GM12892 (cell line): ENCODE data around the gene EVA1C.

Experiments used
- POLR2A ChIP-seq: IDR thresholded peaks from 2 replicates; pipeline ENCODE4 v1.6.1; 2011; ENCODE audit warnings: low read depth, low read length, control low read depth
- POLR2AphosphoS5 ChIP-seq: IDR thresholded peaks from 2 replicates; pipeline ENCODE4 v1.6.1; 2011; ENCODE audit warnings: low read depth, low read length, control low read depth
- TAF1 ChIP-seq: IDR thresholded peaks from 2 replicates; pipeline ENCODE4 v1.6.1; 2011; ENCODE audit warnings: low read depth, mild to moderate bottlenecking, control low read depth, low read length, borderline replicate concordance

GRCh38 chr21:32538147-32538792, 125.8 kb downstream of the EVA1C start:
- no peak for TF ChIP-seq POLR2AphosphoS5
- TF ChIP-seq TAF1, result no peak
- TF ChIP-seq POLR2A, result no peak
